K562 (cell line): ENCODE results near the gene R3HDM2. TPM values are rescaled to one million over a fixed set of nuclear protein-coding genes. Genes with fewer than 3 reads are reported as not detected.

Experiments
- DMBX1 ChIP-seq: fragments of 250-450 bp; sonication (Bioruptor Pico); IDR thresholded peaks from 2 replicates; pipeline ENCODE4 v1.8.0; 2022; ENCODE audit warnings: inconsistent platforms, mild to moderate bottlenecking, moderate library complexity, borderline replicate concordance
- E4F1 ChIP-seq: fragments of 250-450 bp; sonication (Bioruptor Pico); IDR thresholded peaks from 2 replicates; pipeline ENCODE4 v1.5.0; 2021; ENCODE audit warnings: mild to moderate bottlenecking, borderline replicate concordance
- EZH2 ChIP-seq: IDR thresholded peaks from 2 replicates; pipeline ENCODE4 v1.6.1; 2012; ENCODE audit warnings: low read depth, mild to moderate bottlenecking, inconsistent platforms, low read length, borderline replicate concordance
- HDAC8 ChIP-seq: fragments of 450-650 bp; IDR thresholded peaks from 2 replicates; pipeline ENCODE4 v1.6.1; 2016; ENCODE audit warnings: mild to moderate bottlenecking, missing genetic modification characterization, moderate library complexity, missing compliant biosample characterization
- JUN ChIP-seq, 2 experiments: sonication (generic) in 1 of 2; formaldehyde crosslinking in 1 of 2; IDR thresholded peaks; 2 replicates each; pipeline versions ENCODE4 v1.6.1 to v1.8.0; 2012 to 2022; ENCODE audit warnings: borderline replicate concordance in 2 of 2, mild to moderate bottlenecking in 2 of 2, improper control_type of control experiment in 1 of 2, low read depth in 1 of 2, low read length in 1 of 2, missing genetic modification reagents in 1 of 2
- KLF10 ChIP-seq: fragments of 250-450 bp; sonication (Bioruptor Pico); IDR thresholded peaks from 2 replicates; pipeline ENCODE4 v1.6.1; 2021; ENCODE audit warnings: matching md5 sums
- KLF16 ChIP-seq: IDR thresholded peaks from 2 replicates; pipeline ENCODE4 v1.6.1; 2016; ENCODE audit warnings: antibody characterized with exemption
- MYC ChIP-seq, 2 experiments: fragments of 250-450 bp in 1 of 2; sonication (Bioruptor Pico) in 1 of 2; IDR thresholded peaks; 2 replicates each; pipeline versions ENCODE4 v1.5.1 to v1.6.1; 2012 to 2021; ENCODE audit warnings: low read depth in 2 of 2, borderline replicate concordance in 1 of 2, improper control_type of control experiment in 1 of 2, low read length in 1 of 2, mild to moderate bottlenecking in 1 of 2, moderate library complexity in 1 of 2
- NFRKB ChIP-seq: fragments of 450-650 bp; IDR thresholded peaks from 2 replicates; pipeline ENCODE4 v1.6.1; 2016; ENCODE audit warnings: low read depth
- PCBP1 ChIP-seq: fragments of 200-400 bp; formaldehyde crosslinking; IDR thresholded peaks from 2 replicates; pipeline ENCODE4 v1.6.1; 2018; ENCODE audit warnings: mild to moderate bottlenecking, low read depth, low read length; ENCODE audit not compliant: poor library complexity, severe bottlenecking
- TAF9B ChIP-seq: fragments of 450-650 bp; IDR thresholded peaks from 2 replicates; pipeline ENCODE4 v1.6.1; 2018; ENCODE audit warnings: mild to moderate bottlenecking; ENCODE audit not compliant: partially characterized antibody
- TARDBP ChIP-seq: fragments of 450-650 bp; IDR thresholded peaks from 2 replicates; pipeline ENCODE4 v1.6.1; 2016
- ZNF354B ChIP-seq: fragments of 250-450 bp; sonication (Bioruptor Pico); IDR thresholded peaks from 2 replicates; pipeline ENCODE4 v1.4.0; 2020
- ZNF407 ChIP-seq: fragments of 450-650 bp; IDR thresholded peaks from 2 replicates; pipeline ENCODE4 v1.6.1; 2016; ENCODE audit warnings: low read depth
- ZNF830 ChIP-seq: fragments of 250-450 bp; sonication (Bioruptor Pico); IDR thresholded peaks from 2 replicates; pipeline ENCODE4 v1.5.0; 2021; ENCODE audit warnings: mild to moderate bottlenecking
- polyA plus RNA-seq, 8 experiments: library from polyadenylated mRNA; depleted of rRNA in 4 of 8; stranded (reverse) in 5 of 8; unstranded in 3 of 8; fragments of >200 nt; fragmentation: Nextera tagmentation in 2 of 8; fragmentation: Illumina TruSeq in 1 of 8; extraction: Ambion mirVana in 2 of 8; extraction: Trizol in 1 of 8; gene quantifications; 2 replicates each; pipeline versions ENCODE4 v1.2.1 to v1.2.3, GENCODE V29; 2011 to 2014; ENCODE audit warnings: inconsistent platforms in 1 of 8, missing spikeins in 1 of 8
- total RNA-seq, 7 experiments: library from RNA; depleted of rRNA in 6 of 7; stranded (reverse); fragments of >200 nt in 6 of 7; fragmentation: Illumina TruSeq in 2 of 7; extraction: Trizol in 2 of 7; gene quantifications; 2 replicates each; pipeline versions ENCODE4 v1.2.1 to v1.2.3, GENCODE V29; 2011 to 2021; ENCODE audit warnings: low replicate concordance in 1 of 7

Gene R3HDM2
- total and polyA plus RNA-seq, 9 of the 15 experiments (the other 6 are each of a cell fraction or from before 2014, with no cell fraction given): 3.3 to 18.8 (median 9.0) TPM

GRCh38 chr12:57454566-57455373 is 23.9 kb upstream of the R3HDM2 start, which contains the start of gene INHBE (continued):
- TF ChIP-seq EZH2: no peak
- 0 out of 2 replicates have a peak, but pooled peaks have one; percentile 32 for TF ChIP-seq ZNF830 (CRISPR knock-in tag)
- TF ChIP-seq ZNF354B: no peak
- peak; percentile 99 for TF ChIP-seq MYC (IDR thresholded peaks at IDR 0.05; ENCODE audit: low read depth, low read length)
- TF ChIP-seq MYC (CRISPR knock-in tag; IDR thresholded peaks at IDR 0.05; ENCODE audit: borderline replicate concordance, low read depth): peak; percentile 93
- TF ChIP-seq HDAC8 (tag): peak; percentile 82; the same call in 1 of the 2 replicates
- no peak for TF ChIP-seq TARDBP
- peak; percentile 42 for TF ChIP-seq TAF9B
- no peak for TF ChIP-seq PCBP1
- TF ChIP-seq JUN (IDR thresholded peaks at IDR 0.05; ENCODE audit: borderline replicate concordance, low read depth, low read length): peak; percentile 47; the same call in 1 of the 2 replicates
- peak; percentile 30; the same call in 1 of the 2 replicates for TF ChIP-seq JUN (CRISPR knock-in tag; IDR thresholded peaks at IDR 0.05; ENCODE audit: borderline replicate concordance)
- TF ChIP-seq E4F1: no peak
- peak; percentile 40; the same call in 1 of the 2 replicates for TF ChIP-seq KLF16
- peak; percentile 99 for TF ChIP-seq NFRKB
- no peak for TF ChIP-seq KLF10 (CRISPR knock-in tag)
- peak; percentile 94 for TF ChIP-seq DMBX1 (CRISPR knock-in tag)
- no peak for TF ChIP-seq ZNF407
